Right hindlimb (tissue), 1 donor: ENCODE data around the gene SH3BGR.

Source experiments
- DNase-seq: peaks from one replicate; pipeline ENCODE4 v3.0.0-alpha.2; 2018

The SH3BGR gene

DNA sequence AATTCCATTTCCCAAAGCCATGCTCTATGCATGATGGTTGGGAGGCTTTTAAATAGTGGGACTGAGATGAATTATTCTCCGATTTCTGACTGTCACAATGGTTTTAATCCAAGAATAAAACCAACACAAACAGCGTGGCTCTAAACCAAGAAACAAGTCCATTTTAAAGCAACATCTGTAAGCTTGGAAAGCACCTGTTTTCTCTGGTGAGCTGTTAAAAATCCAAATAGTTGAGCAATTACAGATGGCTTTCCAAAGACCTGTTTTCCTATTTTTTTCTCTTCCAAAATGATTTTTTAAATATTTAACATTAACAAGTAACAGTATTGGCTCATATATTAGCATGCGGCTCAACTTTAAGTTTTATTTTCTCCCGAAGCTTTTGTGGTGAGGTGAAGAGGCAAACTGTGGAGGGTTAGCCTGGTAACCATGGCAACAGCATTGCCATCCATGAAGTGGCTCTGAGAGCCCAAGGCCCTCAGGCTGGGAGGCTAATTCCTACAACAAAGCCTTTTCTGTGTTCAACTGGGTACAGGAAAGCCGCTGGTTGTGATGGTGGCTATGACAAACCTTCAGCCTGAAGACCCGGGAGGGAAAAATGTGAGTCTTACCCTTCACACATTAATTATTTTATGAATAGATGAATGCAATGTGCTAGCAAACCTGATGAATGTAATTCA, 104.3 kb downstream of the SH3BGR start:
- peak; percentile 24 for DNase-seq

GRCh38 chr21:39559511-39559910, 107.7 kb downstream of the SH3BGR start:
- no peak for DNase-seq

DNA sequence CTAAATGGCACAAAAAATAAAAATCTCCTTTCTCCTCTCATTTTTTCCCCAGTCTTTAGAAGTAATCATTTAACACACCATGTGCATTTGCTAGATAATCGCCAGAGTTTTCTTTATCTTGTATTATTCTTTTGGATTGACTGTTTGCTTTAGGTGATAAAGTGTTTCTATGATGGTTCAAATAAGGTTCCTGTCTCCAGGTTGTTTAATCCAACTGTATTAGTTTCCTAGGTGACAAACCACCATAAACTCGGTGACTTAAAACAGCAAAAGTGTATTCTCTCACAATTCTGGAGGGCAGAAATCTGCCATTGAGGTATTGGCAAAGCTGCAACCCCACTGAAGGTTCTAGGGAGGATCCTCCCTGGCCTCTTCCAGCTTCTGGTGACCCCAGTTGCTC, 109.4 kb downstream of the SH3BGR start:
- no peak for DNase-seq

GRCh38 chr21:39562791-39563770, 111.3 kb downstream of the SH3BGR start:
- no peak for DNase-seq

DNA sequence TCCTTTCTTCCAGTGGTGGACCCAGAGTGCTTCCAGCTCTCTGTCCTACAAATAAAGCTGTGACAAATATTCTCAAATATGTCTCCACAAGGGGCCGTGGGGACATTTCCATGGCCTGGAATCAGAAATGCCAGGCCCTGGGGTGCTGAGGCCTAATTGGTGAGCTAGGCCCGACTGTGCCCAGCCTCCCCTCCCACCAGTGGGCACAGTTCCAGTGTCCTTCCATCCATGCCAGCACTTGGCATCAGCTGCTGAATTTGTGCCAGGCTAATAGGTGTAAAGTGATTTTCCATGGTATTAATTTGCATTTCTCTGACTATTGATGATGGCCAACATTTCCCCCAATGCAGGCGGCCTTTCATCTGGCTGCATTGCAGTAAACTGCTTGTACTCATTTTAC, 112.4 kb downstream of the SH3BGR start:
- DNase-seq = peak; percentile 34
